SK-N-SH (cell line): ENCODE measurements around the gene COL2A1. TPM values are rescaled to one million over a fixed set of nuclear protein-coding genes. Genes with fewer than 3 reads are reported as not detected.

Source experiments
- CTCF ChIA-PET: fragments of 300-600, 350-600 bp; formaldehyde crosslinking; extraction: SDS; loops from one replicate; lab custom pipeline; 2021; lab: Yijun Ruan, JAX
- POLR2A ChIA-PET: fragments of 350-600 bp; sonication (Branson Sonifier 250); formaldehyde crosslinking; extraction: SDS; loops from one replicate; lab custom pipeline; 2020; ENCODE audit warnings: antibody characterized with exemption, inconsistent platforms; lab: Yijun Ruan, JAX
- DNase-seq: peaks from one replicate; pipeline ENCODE4 v3.0.0; 2012
- H2AFZ ChIP-seq: fragments of 200-600 bp; sonication (generic); 2 replicates; pipeline ENCODE4 v1.8.1; 2016; ENCODE audit warnings: antibody characterized with exemption, mild to moderate bottlenecking, low read depth
- H3F3A ChIP-seq: fragments of 200-600 bp; sonication (generic); replicated peaks from 2 replicates; pipeline ENCODE3; 2016; ENCODE audit warnings: antibody characterized with exemption, mild to moderate bottlenecking; ENCODE audit not compliant: insufficient read depth
- H3K27ac ChIP-seq, 2 experiments: fragments of 200-500 bp in 1 of 2; fragments of 200-600 bp in 1 of 2; sonication (Bioruptor generic) in 1 of 2; sonication (generic), shearing (Covaris generic) in 1 of 2; 2 replicates each; pipeline versions ENCODE4 v1.5.1 to v1.6.1; 2014 to 2016; ENCODE audit warnings: low read depth in 2 of 2, inconsistent platforms in 1 of 2, low read length in 1 of 2, mild to moderate bottlenecking in 1 of 2, mixed read lengths in 1 of 2
- H3K27me3 ChIP-seq: fragments of 200-600 bp; sonication (generic), shearing (Covaris generic); 2 replicates; pipeline ENCODE4 v1.6.1; 2016; ENCODE audit warnings: mixed run types; ENCODE audit not compliant: insufficient read depth
- H3K36me3 ChIP-seq, 2 experiments: fragments of 200-500 bp in 1 of 2; fragments of 200-600 bp in 1 of 2; sonication (Bioruptor generic) in 1 of 2; sonication (generic) in 1 of 2; replicated peaks in 1 of 2; 2 replicates each; pipeline versions ENCODE3 to v1.5.1; 2014 to 2016; ENCODE audit warnings: low read length in 1 of 2, mild to moderate bottlenecking in 1 of 2; ENCODE audit not compliant: insufficient read depth in 2 of 2, control insufficient read depth in 1 of 2
- H3K4me1 ChIP-seq, 2 experiments: fragments of 200-500 bp in 1 of 2; fragments of 200-600 bp in 1 of 2; sonication (Bioruptor generic) in 1 of 2; sonication (generic), shearing (Covaris generic) in 1 of 2; 2 replicates each; pipeline versions ENCODE4 v1.5.1 to v1.6.1; 2014 to 2016; ENCODE audit warnings: low read depth in 1 of 2, low read length in 1 of 2, mixed run types in 1 of 2; ENCODE audit not compliant: insufficient read depth in 2 of 2, control insufficient read depth in 1 of 2
- H3K4me2 ChIP-seq: fragments of 200-600 bp; sonication (generic), shearing (Covaris generic); 2 replicates; pipeline ENCODE4 v1.6.1; 2017; ENCODE audit warnings: mixed run types
- H3K4me3 ChIP-seq, 2 experiments: fragments of 200-500 bp in 1 of 2; fragments of 200-600 bp in 1 of 2; sonication (Bioruptor generic) in 1 of 2; sonication (generic), shearing (Covaris generic) in 1 of 2; 2 replicates each; pipeline versions ENCODE4 v1.5.1 to v1.8.1; 2014 to 2016; ENCODE audit warnings: low read depth in 2 of 2, inconsistent platforms in 1 of 2, low read length in 1 of 2, mild to moderate bottlenecking in 1 of 2, mixed read lengths in 1 of 2, moderate library complexity in 1 of 2
- H3K79me2 ChIP-seq: fragments of 200-600 bp; sonication (generic); 2 replicates; pipeline ENCODE4 v1.8.1; 2017; ENCODE audit warnings: mild to moderate bottlenecking; ENCODE audit not compliant: insufficient read depth
- H3K9ac ChIP-seq: fragments of 200-600 bp; sonication (generic); 2 replicates; pipeline ENCODE4 v1.6.1; 2017; ENCODE audit warnings: mixed run types
- H3K9me2 ChIP-seq: fragments of 200-600 bp; sonication (generic); 2 replicates; pipeline ENCODE4 v1.6.1; 2017; ENCODE audit warnings: mixed run types
- H3K9me3 ChIP-seq: fragments of 200-600 bp; sonication (generic); 2 replicates; pipeline ENCODE4 v1.6.1; 2017; ENCODE audit warnings: mixed run types, mild to moderate bottlenecking, moderate library complexity
- H4K20me1 ChIP-seq: fragments of 200-600 bp; sonication (generic); 2 replicates; pipeline ENCODE4 v1.6.1; 2017; ENCODE audit warnings: mild to moderate bottlenecking, mixed run types; ENCODE audit not compliant: insufficient read depth
- FOSL2 ChIP-seq: IDR thresholded peaks from 2 replicates; pipeline ENCODE4 v1.4.0; 2012; ENCODE audit warnings: low read depth, mild to moderate bottlenecking, moderate library complexity, borderline replicate concordance
- GABPA ChIP-seq: IDR thresholded peaks from 2 replicates; pipeline ENCODE4 v1.4.0; 2012; ENCODE audit warnings: low read depth, mild to moderate bottlenecking
- GATA2 ChIP-seq: sonication (generic); formaldehyde crosslinking; IDR thresholded peaks from 2 replicates; pipeline ENCODE4 v1.5.0; 2020; ENCODE audit warnings: mild to moderate bottlenecking, missing genetic modification reagents
- MEF2A ChIP-seq: IDR thresholded peaks from 2 replicates; pipeline ENCODE4 v1.4.0; 2012; ENCODE audit warnings: low read depth, borderline replicate concordance
- RCOR1 ChIP-seq: fragments of 150-350 bp; IDR thresholded peaks from 2 replicates; pipeline ENCODE4 v1.6.1; 2017; ENCODE audit warnings: antibody characterized with exemption, low read length
- TAF1 ChIP-seq: IDR thresholded peaks from 2 replicates; pipeline ENCODE4 v1.6.1; 2012; ENCODE audit warnings: low read depth, mild to moderate bottlenecking, low read length, moderate library complexity, borderline replicate concordance
- WGBS: methylation state at CpG from one replicate; pipeline ENCODE4 v1.1.6; 2017; ENCODE audit warnings: low lambda C conversion rate; 5-methylcytosine and 5-hydroxymethylcytosine counted together
- polyA plus RNA-seq, 3 experiments: library from polyadenylated mRNA; depleted of rRNA; stranded (reverse); fragments of >200 nt; gene quantifications; 2 replicates each; pipeline ENCODE4 v1.2.3, GENCODE V29; 2012
- TF ChIP-seq, protein P1 (sequence below): IDR thresholded peaks from 2 replicates; pipeline ENCODE4 v1.4.0; 2012; ENCODE audit warnings: low read depth, borderline replicate concordance

Gene COL2A1
- polyA plus RNA-seq, 1 of the 3 experiments (the other 2 are of a cell fraction), result 0.02 TPM

DNA sequence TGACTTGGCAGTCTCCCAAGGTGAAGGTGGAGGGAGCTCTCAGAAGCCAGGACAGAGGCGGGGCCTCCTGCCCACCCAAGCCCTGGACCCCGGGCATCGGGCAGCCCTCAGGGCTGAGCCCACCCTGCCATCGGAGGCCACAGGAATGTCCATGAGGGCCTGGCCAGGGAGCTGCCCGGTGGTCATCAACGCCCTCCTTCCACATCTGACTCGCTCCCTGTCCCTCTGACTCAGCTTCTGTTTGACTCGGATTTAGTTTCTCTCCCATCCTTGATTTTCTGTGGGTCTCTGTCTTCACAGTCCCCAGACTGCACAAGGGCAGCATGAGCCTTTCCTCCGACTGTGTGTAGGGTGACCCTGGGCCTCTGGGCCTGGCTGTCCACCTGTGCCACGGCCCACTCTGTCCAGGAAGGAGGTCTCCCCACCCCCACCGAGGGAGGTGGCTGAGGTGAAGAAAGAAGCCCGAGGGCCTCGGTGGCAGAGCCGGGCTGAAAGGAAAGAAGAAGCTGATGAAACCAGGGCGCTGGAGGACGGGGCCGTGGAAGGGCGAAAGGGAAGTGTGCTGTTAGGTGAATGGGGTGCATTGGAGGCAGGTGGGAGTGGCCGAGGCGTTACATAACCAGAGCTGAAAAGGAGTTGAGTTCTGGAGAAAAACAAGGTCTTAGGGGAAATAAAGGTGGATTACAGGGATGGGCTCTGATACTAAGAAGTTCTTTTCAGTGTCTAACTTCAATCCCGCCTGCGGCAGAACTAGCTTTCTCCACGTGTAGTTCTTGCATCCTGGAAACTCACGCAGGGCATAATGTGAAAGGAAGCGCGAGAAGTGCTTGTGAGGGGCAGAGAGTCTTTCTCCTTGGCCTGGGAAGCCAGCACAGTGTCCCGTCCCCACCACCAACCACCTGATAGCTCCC is 57.6 kb downstream of the COL2A1 start:
- H3K36me3 ChIP-seq, result no peaks in the 10 kb centered on the region
- TF ChIP-seq, protein P1, sequence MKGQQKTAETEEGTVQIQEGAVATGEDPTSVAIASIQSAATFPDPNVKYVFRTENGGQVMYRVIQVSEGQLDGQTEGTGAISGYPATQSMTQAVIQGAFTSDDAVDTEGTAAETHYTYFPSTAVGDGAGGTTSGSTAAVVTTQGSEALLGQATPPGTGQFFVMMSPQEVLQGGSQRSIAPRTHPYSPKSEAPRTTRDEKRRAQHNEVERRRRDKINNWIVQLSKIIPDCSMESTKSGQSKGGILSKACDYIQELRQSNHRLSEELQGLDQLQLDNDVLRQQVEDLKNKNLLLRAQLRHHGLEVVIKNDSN, result no peak
- TF ChIP-seq MEF2A (no peak), GATA2 (CRISPR knock-in tag) (no peak), GABPA (no peak), TAF1 (no peak)
- no peak overlapping the region for H2AFZ ChIP-seq
- no peak overlapping the region for H3K9ac ChIP-seq
- ChIA-PET CTCF (interaction anchor here (0.5 to 2.4 kb wide), 6 partner anchors 9 to 807 kb away, joined by 3 to 15 read pairs (median 3); partner anchors contain the start of genes TMEM106C and VDR), POLR2A (no interaction called here)
- no peaks in the 10 kb centered on the region for H3K9me2 ChIP-seq
- H3K4me2 ChIP-seq, result peak overlapping the region; percentile 47
- H3F3A ChIP-seq, result no peaks in the 10 kb centered on the region
- no peaks in the 10 kb centered on the region for H3K79me2 ChIP-seq
- H3K9me3 ChIP-seq, result no peaks in the 10 kb centered on the region
- H3K4me1 ChIP-seq, result peaks cover 0 to 15% of the 10 kb centered on the region in 2 experiments; a peak in 1 of 4 replicates
- DNase-seq, result peak; percentile 34
- H3K27me3 ChIP-seq, result no peaks in the 10 kb centered on the region
- H3K4me3 ChIP-seq, result no peak overlapping the region
- no peaks in the 10 kb centered on the region for H4K20me1 ChIP-seq
- 78% methylated on average over 22 of the region's 27 CpGs for WGBS
- no peak overlapping the region for H3K27ac ChIP-seq

DNA sequence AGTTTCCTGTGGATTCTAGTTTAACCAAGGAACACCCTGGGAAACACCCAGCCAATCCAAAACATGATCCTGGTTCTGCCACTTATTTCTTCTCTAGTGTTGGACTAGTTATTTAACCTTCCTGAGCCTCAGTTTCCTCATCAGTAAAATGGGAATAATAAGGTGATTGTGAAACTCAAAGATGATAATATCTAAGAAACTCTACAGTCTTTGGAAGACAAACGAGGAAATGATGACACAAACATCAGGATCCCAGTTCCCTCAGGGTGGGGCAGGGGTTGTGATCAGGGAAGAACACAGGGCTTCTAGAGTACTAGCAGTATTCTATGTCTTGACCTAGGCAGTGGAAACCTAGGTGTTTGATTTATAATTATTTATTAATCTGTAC is 58.9 kb downstream of the COL2A1 start:
- Histone ChIP-seq H3K79me2 (no peaks in the 10 kb centered on the region), H3K9me2 (no peaks in the 10 kb centered on the region), H3K9me3 (no peaks in the 10 kb centered on the region), H3K4me3 (no peak overlapping the region), H3K27ac (no peak overlapping the region), H3F3A (no peaks in the 10 kb centered on the region), H3K36me3 (no peaks in the 10 kb centered on the region), H3K4me1 (peaks cover 0 to 6% of the 10 kb centered on the region in 2 experiments; a peak in 1 of 4 replicates), H4K20me1 (no peaks in the 10 kb centered on the region), H3K27me3 (no peaks in the 10 kb centered on the region), H2AFZ (no peak overlapping the region), H3K9ac (no peak overlapping the region), H3K4me2 (no peak overlapping the region)
- WGBS, result 45% methylated on average over 1 of the region's 1 CpG
- POLR2A ChIA-PET, result no interaction called here
- CTCF ChIA-PET, result interaction anchor here (2.2 to 2.4 kb wide), 2 partner anchors 18 to 40 kb away, joined by 9 to 15 read pairs; partner anchors contain the start of genes TMEM106C and VDR
- no peak for TF ChIP-seq FOSL2
- TF ChIP-seq RCOR1, result no peak
- no peak for DNase-seq

DNA sequence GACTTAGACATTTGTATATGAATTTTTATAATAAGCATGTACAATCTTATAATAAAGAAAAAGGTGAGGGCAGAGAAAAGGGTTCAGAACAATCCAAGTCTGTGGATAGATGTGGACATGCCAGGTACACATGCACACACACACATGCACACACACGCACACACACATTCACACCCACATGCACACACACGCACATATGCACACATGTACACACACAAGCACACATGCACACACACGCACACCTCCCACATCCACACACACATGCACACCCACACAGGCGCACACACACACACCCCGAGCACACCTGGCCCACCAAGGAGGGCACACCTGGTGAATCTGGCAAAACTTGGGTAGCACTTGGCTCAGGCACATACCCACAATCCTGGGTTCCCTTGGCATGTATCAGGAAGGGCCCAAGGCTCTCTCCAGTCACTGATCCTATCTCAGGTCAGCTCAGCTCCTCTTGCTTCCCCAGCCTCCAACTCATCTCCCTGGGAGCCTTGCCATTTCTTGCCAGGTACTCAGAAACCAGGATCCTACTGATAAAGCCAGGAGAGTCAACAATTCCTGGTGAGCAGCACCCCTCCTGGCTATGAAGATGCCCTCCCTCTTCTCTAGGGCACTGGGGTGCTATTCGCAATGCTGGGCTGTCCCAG is 59.5 kb downstream of the COL2A1 start:
- H3K4me3 ChIP-seq, result no peak overlapping the region
- H3K4me2 ChIP-seq, result no peak overlapping the region
- no peak for DNase-seq
- CTCF ChIA-PET, result interaction anchor here (1.7 to 2.0 kb wide), 2 partner anchors 19 to 39 kb away, joined by 4 to 9 read pairs; partner anchors contain the start of genes TMEM106C and VDR
- H3K27me3 ChIP-seq, result no peaks in the 10 kb centered on the region
- no peaks in the 10 kb centered on the region for H3F3A ChIP-seq
- no peaks in the 10 kb centered on the region for H3K36me3 ChIP-seq
- no peaks in the 10 kb centered on the region for H3K79me2 ChIP-seq
- no peak overlapping the region for H2AFZ ChIP-seq
- 87% methylated on average over 6 of the region's 6 CpGs for WGBS
- no peaks in the 10 kb centered on the region for H3K9me2 ChIP-seq
- no peaks in the 10 kb centered on the region for H3K9me3 ChIP-seq
- H3K4me1 ChIP-seq, result peaks cover 0 to 6% of the 10 kb centered on the region in 2 experiments; a peak in 1 of 4 replicates
- POLR2A ChIA-PET, result no interaction called here
- H3K9ac ChIP-seq, result no peak overlapping the region
- H3K27ac ChIP-seq, result no peak overlapping the region
- H4K20me1 ChIP-seq, result no peaks in the 10 kb centered on the region
- no peak for TF ChIP-seq MEF2A
